A549 treated with CORT108297 at 1 μM for 4 hours (cell line): Measurements from ENCODE around the gene HCAR1. TPM values are rescaled to one million over a fixed set of nuclear protein-coding genes. Genes with fewer than 3 reads are reported as not detected.

Experiments
- total RNA-seq: library from RNA; stranded (reverse); fragments of 200-300 nt; extraction: Qiagen RNA extraction; gene quantifications from 5 replicates; pipeline ENCODE4 v1.2.3, GENCODE V29; 2022

HCAR1 gene
- 0.01 to 0.06 TPM (median 0.02 TPM) in 5 replicates for total RNA-seq

GRCh38 chr12:122730215-122731014 is at the start of gene HCAR1:
TSS of gene HCAR1 (minus strand) at chr12:122730844. CDS start at chr12:122730339, 505 bp downstream.

GRCh38 chr12:122752464-122753318 is 22.0 kb upstream of the HCAR1 start, which contains the start of gene DENR:
TSS of gene DENR (plus strand) at chr12:122752824. CDS start at chr12:122753702, 878 bp downstream.

GRCh38 chr12:122716658-122717057 is 14.0 kb downstream of the HCAR1 start, which contains the start of gene HCAR3:
TSS of gene HCAR3 (minus strand) at chr12:122716811. CDS start at chr12:122716737, 74 bp downstream.

GRCh38 chr12:122702890-122703611 is 27.6 kb downstream of the HCAR1 start, which contains the start of gene HCAR2:
TSS of gene HCAR2 (minus strand) at chr12:122703357. CDS start at chr12:122703283, 74 bp downstream.

Other genes starting within 250 kb of the HCAR1 start
- 23.9 to 26.1 TPM (median 25.4 TPM) in 5 replicates for gene ZCCHC8, start 229.9 kb downstream of the HCAR1 start, total RNA-seq
- 41.5 to 76.5 TPM (median 53.3 TPM) in 5 replicates for gene RSRC2, start 203.9 kb downstream of the HCAR1 start, total RNA-seq
- 22.1 to 24.1 TPM (median 23.3 TPM) in 5 replicates for gene KNTC1, start 203.6 kb downstream of the HCAR1 start, total RNA-seq
- gene HCAR2, start 27.5 kb downstream of the HCAR1 start, total RNA-seq = 0.09 to 0.29 TPM (median 0.16 TPM) in 5 replicates
- 0.06 to 0.22 TPM (median 0.08 TPM) in 5 replicates for gene HCAR3, start 14.0 kb downstream of the HCAR1 start, total RNA-seq
- 54.1 to 70.8 TPM (median 55.3 TPM) in 5 replicates for gene DENR, start 22.0 kb upstream of the HCAR1 start, total RNA-seq
- 0.03 to 0.21 TPM (median 0.07 TPM) in 5 replicates for gene CCDC62, start 43.7 kb upstream of the HCAR1 start, total RNA-seq
- gene HIP1R, start 104.6 kb upstream of the HCAR1 start, total RNA-seq = 12.4 to 17.1 TPM (median 14.5 TPM) in 5 replicates
- 28.7 to 33.9 TPM (median 32.2 TPM) in 5 replicates for gene VPS37B, start 165.3 kb upstream of the HCAR1 start, total RNA-seq
- 6.9 to 10.7 TPM (median 8.5 TPM) in 5 replicates for gene ABCB9, start 235.6 kb upstream of the HCAR1 start, total RNA-seq
- gene OGFOD2, start 244.4 kb upstream of the HCAR1 start, total RNA-seq = 12.3 to 19.1 TPM (median 17.4 TPM) in 5 replicates
- gene ARL6IP4, start 249.8 kb upstream of the HCAR1 start, total RNA-seq = 202 to 253 TPM (median 246 TPM) in 5 replicates